ENCODE data around the gene DNPEP. TPM values are rescaled to one million over a fixed set of nuclear protein-coding genes. Genes with fewer than 3 reads are reported as not detected.

DNPEP gene
- total RNA-seq, 3 donors from 2014 or later: 75.7 to 127 (median 125) TPM

DNA sequence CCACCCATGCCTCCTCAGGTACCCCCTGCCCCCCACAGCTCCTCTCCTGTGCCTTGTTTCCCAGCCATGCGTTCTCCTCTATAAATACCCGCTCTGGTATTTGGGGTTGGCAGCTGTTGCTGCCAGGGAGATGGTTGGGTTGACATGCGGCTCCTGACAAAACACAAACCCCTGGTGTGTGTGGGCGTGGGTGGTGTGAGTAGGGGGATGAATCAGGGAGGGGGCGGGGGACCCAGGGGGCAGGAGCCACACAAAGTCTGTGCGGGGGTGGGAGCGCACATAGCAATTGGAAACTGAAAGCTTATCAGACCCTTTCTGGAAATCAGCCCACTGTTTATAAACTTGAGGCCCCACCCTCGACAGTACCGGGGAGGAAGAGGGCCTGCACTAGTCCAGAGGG, 29.7 kb upstream of the DNPEP start:
- peaks cover 10% of the 10 kb centered on the region for H3K4me1 ChIP-seq (ENCODE audit: low read depth)
- no peaks in the 10 kb centered on the region for H3K9me3 ChIP-seq
- intact Hi-C loops (cut with DNase I, micrococcal nuclease): loop anchor here in 1 of 2 donors (5.0 kb wide), 1 partner anchor 35 kb away; no protein-coding TSS in a partner anchor
- no peak for DNase-seq
- H3K36me3 ChIP-seq (ENCODE audit: low read depth): no peaks in the 10 kb centered on the region
- no peak for ATAC-seq
- H3K4me3 ChIP-seq: no peak overlapping the region
- no peak for TF ChIP-seq CTCF (IDR thresholded peaks at IDR 0.05)

GRCh38 chr2:219416938-219417337, 29.2 kb upstream of the DNPEP start:
- Histone ChIP-seq H3K36me3 (ENCODE audit: low read depth) (no peaks in the 10 kb centered on the region), H3K4me1 (ENCODE audit: low read depth) (peaks cover 10% of the 10 kb centered on the region), H3K4me3 (no peak overlapping the region), H3K9me3 (no peaks in the 10 kb centered on the region)
- no peak for TF ChIP-seq CTCF (IDR thresholded peaks at IDR 0.05)
- ATAC-seq (no peak), DNase-seq (no peak)
- intact Hi-C loops (cut with DNase I, micrococcal nuclease): loop anchor here in 1 of 2 donors (5.0 kb wide), 1 partner anchor 35 kb away; no protein-coding TSS in a partner anchor

DNA sequence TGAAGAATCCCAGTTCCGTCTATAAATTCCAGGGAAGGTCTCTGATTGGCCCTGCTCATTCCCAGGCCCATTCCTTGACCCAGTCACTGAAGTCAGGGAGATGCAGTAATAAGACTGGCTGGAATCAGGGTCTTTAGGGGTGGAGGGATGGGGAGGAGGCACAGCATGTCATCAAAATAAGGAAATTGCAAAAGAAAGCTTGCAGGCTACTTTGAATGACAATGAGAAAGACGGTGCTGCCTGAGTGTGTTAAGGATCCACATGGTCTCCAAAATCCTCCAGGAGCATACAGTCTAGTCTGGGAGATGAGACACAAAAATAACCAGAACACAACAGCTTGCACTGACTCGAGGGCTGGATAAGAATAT, 28.5 kb upstream of the DNPEP start:
- ATAC-seq (no peak), DNase-seq (no peak)
- no peaks in the 10 kb centered on the region for H3K36me3 ChIP-seq (ENCODE audit: low read depth)
- intact Hi-C loops (cut with DNase I, micrococcal nuclease): loop anchor here in 1 of 2 donors (5.0 kb wide), 1 partner anchor 36 kb away; no protein-coding TSS in a partner anchor
- H3K4me1 ChIP-seq (ENCODE audit: low read depth): peaks cover 10% of the 10 kb centered on the region
- H3K9me3 ChIP-seq: no peaks in the 10 kb centered on the region
- TF ChIP-seq CTCF (IDR thresholded peaks at IDR 0.05): no peak
- H3K4me3 ChIP-seq: no peak overlapping the region

GRCh38 chr2:219415580-219416234, 28.0 kb upstream of the DNPEP start:
- ATAC-seq: no peak
- intact Hi-C loops (cut with DNase I, micrococcal nuclease): loop anchor here in 1 of 2 donors (5.0 kb wide), 1 partner anchor 37 kb away; no protein-coding TSS in a partner anchor
- peaks cover 10% of the 10 kb centered on the region for H3K4me1 ChIP-seq (ENCODE audit: low read depth)
- H3K4me3 ChIP-seq: no peak overlapping the region
- no peaks in the 10 kb centered on the region for H3K36me3 ChIP-seq (ENCODE audit: low read depth)
- TF ChIP-seq CTCF (IDR thresholded peaks at IDR 0.05): no peak
- DNase-seq: no peak
- H3K9me3 ChIP-seq: no peaks in the 10 kb centered on the region

GRCh38 chr2:219414857-219415256, 27.1 kb upstream of the DNPEP start:
- H3K4me3 ChIP-seq: no peak overlapping the region
- TF ChIP-seq CTCF (IDR thresholded peaks at IDR 0.05): no peak
- ATAC-seq (no peak), DNase-seq (no peak)
- H3K4me1 ChIP-seq (ENCODE audit: low read depth): peaks cover 8% of the 10 kb centered on the region
- intact Hi-C loops (cut with DNase I, micrococcal nuclease): loop anchor here in 1 of 2 donors (5.0 kb wide), 1 partner anchor 37 kb away; no protein-coding TSS in a partner anchor
- H3K9me3 ChIP-seq: no peaks in the 10 kb centered on the region
- H3K36me3 ChIP-seq (ENCODE audit: low read depth): no peaks in the 10 kb centered on the region
